IPS-18a (cell line): Measurements from ENCODE around the gene CDK5.

Experiments
- H3K27ac ChIP-seq: one replicate; pipeline ENCODE4 v1.5.1; 2013; ENCODE audit warnings: low read length
- H3K27me3 ChIP-seq: one replicate; pipeline ENCODE4 v1.6.1; 2013; ENCODE audit warnings: mild to moderate bottlenecking, low read length; ENCODE audit not compliant: control insufficient read depth, insufficient read depth
- H3K36me3 ChIP-seq: one replicate; pipeline ENCODE4 v1.6.1; 2013; ENCODE audit warnings: low read depth, low read length; ENCODE audit not compliant: control insufficient read depth
- H3K4me1 ChIP-seq: one replicate; pipeline ENCODE4 v1.6.1; 2013; ENCODE audit warnings: low read depth, low read length; ENCODE audit not compliant: control insufficient read depth
- H3K4me3 ChIP-seq: one replicate; pipeline ENCODE4 v1.5.1; 2013; ENCODE audit warnings: low read length
- H3K9ac ChIP-seq: one replicate; pipeline ENCODE4 v1.6.1; 2013; ENCODE audit warnings: mild to moderate bottlenecking, low read length, moderate library complexity
- H3K9me3 ChIP-seq: one replicate; pipeline ENCODE4 v1.6.1; 2013; ENCODE audit warnings: low read depth, low read length; ENCODE audit not compliant: control insufficient read depth

CDK5 gene

DNA sequence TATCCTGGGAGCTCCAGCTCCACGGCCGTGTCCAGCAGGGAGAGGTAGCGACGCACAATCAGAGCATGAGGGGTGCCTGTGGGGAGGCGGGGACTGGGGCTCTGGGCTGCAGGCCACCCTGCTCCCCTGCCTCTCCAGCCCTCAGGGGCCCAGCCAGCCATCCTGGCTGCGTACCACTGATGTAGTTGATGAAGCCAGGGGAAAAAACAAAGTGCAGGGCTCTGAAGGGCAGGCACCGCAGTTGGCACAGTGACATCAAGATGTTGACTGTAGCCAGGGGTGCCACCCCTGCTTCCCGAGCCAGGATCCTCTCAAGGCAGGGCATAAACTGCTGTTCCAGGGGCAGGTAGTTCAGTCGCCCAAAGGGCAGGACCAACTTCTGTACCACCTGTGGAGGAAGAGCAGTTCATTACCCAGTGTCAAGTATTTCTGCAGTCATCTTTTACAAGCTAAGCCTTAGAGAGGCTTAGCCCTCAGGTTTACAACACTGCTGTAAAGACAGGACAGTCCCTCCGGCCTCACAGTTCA is 20.1 kb upstream of the CDK5 start:
- no peaks in the 10 kb centered on the region for H3K9me3 ChIP-seq
- no peaks in the 10 kb centered on the region for H3K27me3 ChIP-seq
- no peak overlapping the region for H3K27ac ChIP-seq
- H3K9ac ChIP-seq = no peak overlapping the region
- peaks cover 21% of the 10 kb centered on the region for H3K36me3 ChIP-seq
- no peak overlapping the region for H3K4me3 ChIP-seq
- peaks cover 14% of the 10 kb centered on the region for H3K4me1 ChIP-seq

DNA sequence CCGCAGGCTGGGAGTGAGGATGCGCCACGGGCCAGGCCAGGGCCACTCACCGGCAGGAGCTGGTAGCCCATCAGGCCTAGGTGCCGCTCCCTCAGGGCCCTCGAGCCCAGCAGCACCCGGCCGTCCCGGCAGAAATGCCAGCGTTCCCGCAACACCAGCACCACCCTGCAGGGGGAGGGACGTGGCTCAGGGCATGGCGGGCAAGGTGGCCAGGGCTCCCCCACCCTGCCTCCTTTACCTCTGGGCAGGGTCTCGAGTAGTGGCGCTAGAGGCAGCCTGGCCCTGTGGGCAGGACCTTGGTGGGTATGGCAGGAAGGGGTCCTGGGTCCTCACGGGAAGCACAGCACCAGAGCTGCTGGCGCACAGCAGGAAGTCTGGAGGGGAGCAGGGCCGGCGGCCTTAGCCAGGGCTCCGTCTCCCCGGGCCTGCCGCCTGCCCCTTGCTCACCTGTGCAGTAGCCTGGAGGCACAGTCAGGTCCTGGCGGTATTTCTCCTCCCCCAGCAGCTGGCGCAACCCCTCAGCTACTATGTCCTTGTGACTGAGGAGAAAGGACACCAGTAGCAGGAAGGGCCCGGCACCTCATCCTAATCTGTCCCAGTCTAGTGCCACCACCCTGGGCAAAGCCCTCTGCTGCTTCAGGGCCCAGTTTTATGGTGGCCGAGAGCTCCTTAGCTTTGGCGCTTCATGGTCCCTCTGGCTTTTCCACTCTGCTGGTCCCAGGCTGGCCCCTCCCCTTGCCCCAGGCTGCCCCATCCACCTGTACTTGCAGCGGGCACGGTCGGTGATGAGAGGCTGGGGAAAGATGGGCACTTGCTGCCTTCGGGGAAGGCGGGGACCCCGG is 19.4 kb upstream of the CDK5 start:
- Histone ChIP-seq H3K9ac (no peak overlapping the region), H3K27me3 (no peaks in the 10 kb centered on the region), H3K36me3 (peaks cover 22% of the 10 kb centered on the region), H3K9me3 (no peaks in the 10 kb centered on the region), H3K27ac (no peak overlapping the region), H3K4me1 (peaks cover 14% of the 10 kb centered on the region), H3K4me3 (no peak overlapping the region)

DNA sequence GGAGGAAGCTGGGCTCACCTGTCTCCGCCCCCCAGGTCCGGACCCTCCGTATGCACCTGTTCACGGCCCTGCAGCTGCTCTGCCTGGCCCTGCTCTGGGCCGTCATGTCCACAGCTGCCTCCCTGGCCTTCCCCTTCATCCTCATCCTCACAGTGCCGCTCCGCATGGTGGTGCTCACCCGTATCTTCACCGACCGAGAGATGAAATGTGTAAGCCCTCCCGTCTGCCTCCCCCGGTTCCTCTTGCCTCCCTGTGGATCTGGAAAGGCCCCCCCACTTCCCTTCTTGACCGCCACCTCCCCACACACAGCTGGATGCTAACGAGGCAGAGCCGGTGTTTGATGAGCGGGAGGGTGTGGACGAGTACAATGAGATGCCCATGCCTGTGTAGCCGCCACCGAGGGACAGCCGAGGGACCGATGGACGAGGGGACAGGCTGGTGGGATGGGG is 18.3 kb upstream of the CDK5 start:
- Histone ChIP-seq H3K4me1 (peaks cover 14% of the 10 kb centered on the region), H3K36me3 (peaks cover 31% of the 10 kb centered on the region), H3K27me3 (no peaks in the 10 kb centered on the region), H3K9ac (no peak overlapping the region), H3K9me3 (no peaks in the 10 kb centered on the region), H3K27ac (no peak overlapping the region), H3K4me3 (no peak overlapping the region)

DNA sequence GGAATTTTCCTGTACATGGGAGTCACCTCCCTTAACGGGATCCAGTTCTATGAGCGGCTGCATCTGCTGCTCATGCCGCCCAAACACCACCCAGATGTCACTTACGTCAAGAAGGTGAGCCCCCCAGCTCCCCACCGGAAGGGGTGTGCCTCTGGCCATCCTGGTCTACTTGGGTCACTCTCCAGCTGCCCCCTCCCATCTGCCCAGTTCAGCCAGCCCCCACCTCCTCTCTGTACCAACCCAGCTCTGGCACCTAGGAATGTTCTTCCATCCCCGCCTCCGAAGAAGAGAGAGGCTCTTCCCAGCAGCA is 17.9 kb upstream of the CDK5 start:
- no peaks in the 10 kb centered on the region for H3K9me3 ChIP-seq
- no peak overlapping the region for H3K9ac ChIP-seq
- H3K27me3 ChIP-seq = no peaks in the 10 kb centered on the region
- no peak overlapping the region for H3K27ac ChIP-seq
- H3K4me1 ChIP-seq = peaks cover 14% of the 10 kb centered on the region
- H3K4me3 ChIP-seq = no peak overlapping the region
- peaks cover 35% of the 10 kb centered on the region for H3K36me3 ChIP-seq

DNA sequence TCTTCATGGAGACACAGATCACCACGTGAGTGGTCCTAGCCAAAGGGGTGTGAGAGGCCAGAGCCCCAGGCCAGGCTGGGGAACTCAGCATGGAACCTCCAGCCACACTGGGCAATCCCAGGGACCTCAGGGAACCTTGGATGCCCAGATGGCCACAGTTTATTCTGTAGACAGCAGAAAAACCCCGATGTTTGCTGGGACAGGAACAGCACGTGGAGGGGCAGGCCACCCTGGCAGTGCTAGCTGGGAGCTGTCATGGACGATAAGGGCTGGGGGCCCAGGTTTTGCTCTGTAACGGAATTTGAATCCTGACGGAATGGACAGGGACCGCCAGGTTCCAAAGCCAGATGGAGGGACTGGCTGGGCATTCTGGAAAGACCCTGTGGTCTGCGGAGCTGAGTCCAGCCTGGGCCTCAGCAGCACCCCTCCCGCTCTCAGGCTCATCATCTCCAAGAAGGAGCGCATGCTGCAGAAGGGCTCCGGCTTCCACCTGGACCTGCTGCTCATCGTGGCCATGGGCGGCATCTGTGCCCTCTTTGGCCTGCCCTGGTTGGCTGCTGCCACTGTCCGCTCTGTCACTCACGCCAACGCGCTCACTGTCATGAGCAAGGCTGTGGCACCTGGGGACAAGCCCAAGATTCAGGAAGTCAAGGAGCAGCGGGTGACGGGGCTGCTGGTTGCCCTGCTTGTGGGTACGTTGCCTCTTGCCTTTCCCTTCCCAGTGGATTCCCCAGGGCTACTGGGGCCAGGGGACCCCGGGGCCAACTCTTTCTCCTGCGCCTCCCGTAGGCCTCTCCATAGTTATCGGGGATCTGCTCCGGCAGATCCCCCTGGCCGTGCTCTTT is 17.3 kb upstream of the CDK5 start:
- peaks cover 39% of the 10 kb centered on the region for H3K36me3 ChIP-seq
- H3K4me3 ChIP-seq = no peak overlapping the region
- H3K27me3 ChIP-seq = no peaks in the 10 kb centered on the region
- H3K9ac ChIP-seq = no peak overlapping the region
- peaks cover 14% of the 10 kb centered on the region for H3K4me1 ChIP-seq
- no peak overlapping the region for H3K27ac ChIP-seq
- no peaks in the 10 kb centered on the region for H3K9me3 ChIP-seq

DNA sequence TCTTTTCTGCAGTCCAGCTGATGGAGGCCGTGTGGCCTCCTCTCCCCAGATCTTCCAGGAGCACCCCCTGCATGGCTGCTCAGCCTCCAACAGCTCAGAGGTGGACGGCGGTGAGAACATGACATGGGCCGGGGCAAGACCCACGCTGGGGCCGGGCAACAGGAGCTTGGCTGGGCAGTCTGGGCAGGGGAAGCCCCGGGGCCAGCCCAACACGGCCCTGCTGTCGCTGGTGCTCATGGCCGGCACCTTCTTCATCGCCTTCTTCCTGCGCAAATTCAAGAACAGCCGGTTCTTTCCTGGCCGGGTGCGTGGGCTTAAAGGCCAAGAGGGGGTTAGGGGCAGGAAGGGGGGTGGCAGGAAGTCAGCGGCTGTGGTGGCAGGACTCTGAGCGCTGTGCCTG is 16.3 kb upstream of the CDK5 start:
- Histone ChIP-seq H3K9ac (no peak overlapping the region), H3K9me3 (no peaks in the 10 kb centered on the region), H3K27ac (no peak overlapping the region), H3K4me3 (no peak overlapping the region), H3K4me1 (peaks cover 5% of the 10 kb centered on the region), H3K36me3 (peaks cover 48% of the 10 kb centered on the region), H3K27me3 (no peaks in the 10 kb centered on the region)

DNA sequence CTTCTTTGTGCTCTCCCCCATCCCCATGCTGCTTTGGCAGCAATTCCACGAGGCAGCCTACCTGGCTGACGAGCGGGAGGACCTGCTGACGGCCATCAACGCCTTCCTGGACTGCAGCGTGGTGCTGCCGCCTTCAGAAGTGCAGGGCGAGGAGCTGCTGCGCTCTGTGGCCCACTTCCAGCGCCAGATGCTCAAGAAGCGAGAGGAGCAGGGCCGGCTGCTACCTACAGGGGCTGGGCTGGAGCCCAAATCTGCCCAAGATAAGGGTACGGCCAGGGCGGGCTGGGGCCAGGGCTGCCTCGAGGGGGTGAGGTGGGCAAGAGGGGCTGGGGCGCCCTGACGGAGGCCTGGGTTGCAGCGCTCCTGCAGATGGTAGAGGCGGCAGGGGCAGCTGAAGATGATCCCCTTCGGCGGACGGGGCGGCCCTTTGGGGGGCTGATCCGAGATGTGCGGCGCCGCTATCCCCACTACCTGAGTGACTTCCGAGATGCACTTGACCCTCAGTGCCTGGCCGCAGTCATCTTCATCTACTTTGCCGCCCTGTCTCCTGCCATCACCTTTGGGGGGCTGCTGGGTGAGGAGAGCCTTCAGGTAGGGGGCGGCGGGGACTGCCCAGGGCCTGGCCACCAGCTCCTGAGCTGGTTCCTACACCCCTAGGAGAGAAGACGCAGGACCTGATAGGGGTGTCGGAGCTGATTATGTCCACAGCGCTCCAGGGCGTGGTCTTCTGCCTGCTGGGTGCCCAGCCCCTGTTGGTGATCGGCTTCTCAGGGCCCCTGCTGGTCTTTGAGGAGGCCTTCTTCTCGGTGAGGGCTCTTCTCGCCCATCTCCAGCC is 13.6 kb upstream of the CDK5 start:
- Histone ChIP-seq H3K36me3 (peaks cover 59% of the 10 kb centered on the region), H3K9ac (no peak overlapping the region), H3K27ac (no peak overlapping the region), H3K9me3 (no peaks in the 10 kb centered on the region), H3K4me1 (no peaks in the 10 kb centered on the region), H3K27me3 (no peaks in the 10 kb centered on the region), H3K4me3 (no peak overlapping the region)

DNA sequence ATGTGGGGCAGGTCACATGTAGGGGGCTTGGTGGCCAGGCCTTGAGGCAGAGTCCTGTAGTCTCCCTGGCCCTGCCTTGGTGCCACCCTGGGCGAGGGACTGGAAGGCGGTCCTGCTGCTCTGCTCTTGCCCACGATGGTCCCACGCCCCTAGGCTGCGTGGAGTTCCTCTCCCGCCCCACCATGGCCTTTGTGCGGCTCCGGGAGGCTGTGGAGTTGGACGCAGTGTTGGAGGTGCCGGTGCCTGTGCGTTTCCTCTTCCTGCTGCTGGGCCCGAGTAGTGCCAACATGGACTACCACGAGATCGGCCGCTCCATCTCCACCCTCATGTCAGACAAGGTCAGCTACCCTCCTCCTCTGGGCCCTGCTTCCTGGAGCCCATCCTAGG is 12.9 kb upstream of the CDK5 start:
- Histone ChIP-seq H3K36me3 (peaks cover 58% of the 10 kb centered on the region), H3K9ac (no peak overlapping the region), H3K27me3 (no peaks in the 10 kb centered on the region), H3K27ac (no peak overlapping the region), H3K4me3 (no peak overlapping the region), H3K9me3 (no peaks in the 10 kb centered on the region), H3K4me1 (no peaks in the 10 kb centered on the region)

DNA sequence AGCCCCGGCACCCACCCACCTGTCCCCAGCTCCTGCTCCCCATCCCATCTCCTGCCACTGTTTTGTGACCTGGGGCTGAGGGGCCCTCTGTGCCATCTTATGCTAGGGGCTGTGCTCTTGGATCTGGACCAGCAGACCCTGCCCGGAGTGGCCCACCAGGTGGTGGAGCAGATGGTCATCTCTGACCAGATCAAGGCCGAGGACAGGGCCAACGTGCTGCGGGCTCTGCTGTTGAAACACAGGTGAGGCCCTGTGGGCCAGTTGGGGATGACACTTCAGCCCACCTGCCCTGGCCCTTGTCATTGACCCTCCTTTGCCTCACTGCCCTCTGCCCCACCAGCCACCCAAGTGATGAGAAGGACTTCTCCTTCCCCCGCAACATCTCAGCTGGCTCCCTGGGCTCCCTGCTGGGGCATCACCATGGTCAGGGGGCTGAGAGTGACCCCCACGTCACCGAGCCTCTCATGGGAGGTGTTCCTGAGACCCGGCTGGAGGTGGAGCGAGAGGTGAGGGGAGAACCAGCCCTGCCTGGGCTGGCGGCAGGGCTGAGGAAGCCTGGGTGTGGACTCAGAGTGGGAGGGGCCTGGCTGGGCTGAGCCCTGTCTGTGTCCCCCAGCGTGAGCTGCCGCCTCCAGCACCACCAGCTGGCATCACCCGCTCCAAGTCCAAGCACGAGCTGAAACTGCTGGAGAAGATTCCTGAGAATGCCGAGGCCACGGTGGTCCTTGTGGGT is 12.3 kb upstream of the CDK5 start:
- no peak overlapping the region for H3K4me3 ChIP-seq
- no peaks in the 10 kb centered on the region for H3K27me3 ChIP-seq
- H3K27ac ChIP-seq = no peak overlapping the region
- no peak overlapping the region for H3K9ac ChIP-seq
- no peaks in the 10 kb centered on the region for H3K4me1 ChIP-seq
- H3K36me3 ChIP-seq = peaks cover 57% of the 10 kb centered on the region
- H3K9me3 ChIP-seq = no peaks in the 10 kb centered on the region

DNA sequence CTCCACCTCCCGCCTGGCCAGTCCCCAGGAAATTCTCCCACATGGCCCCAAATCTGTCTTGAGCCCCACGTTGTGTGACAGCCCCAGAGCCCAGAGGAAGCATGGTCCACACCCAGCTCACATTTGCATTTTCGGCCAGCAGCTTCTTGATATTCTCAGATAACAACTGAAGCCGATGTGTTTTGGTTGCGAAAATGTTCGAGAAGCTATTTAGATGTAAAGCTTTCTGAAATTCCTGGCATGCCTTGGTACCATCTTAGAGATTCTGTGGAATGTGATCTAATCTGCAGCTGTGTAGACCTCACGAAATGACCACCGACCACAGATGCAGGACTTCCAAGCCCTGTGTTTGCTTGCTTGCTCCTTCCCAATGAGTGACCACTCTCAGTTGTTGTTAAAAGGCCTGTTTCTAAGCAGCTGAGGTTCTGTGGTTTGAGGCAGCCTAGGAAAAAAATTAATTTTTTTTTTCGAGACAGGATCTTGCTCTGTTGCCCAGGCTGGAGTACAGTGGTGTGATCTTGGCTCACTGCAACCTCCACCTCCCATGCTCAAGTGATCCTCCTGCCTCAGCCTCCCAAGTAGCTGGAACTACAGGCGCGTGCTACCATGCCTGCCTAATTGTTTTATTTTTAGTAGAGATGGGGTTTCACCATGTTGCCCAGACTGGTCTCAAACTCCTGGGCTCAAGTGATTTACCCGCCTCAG is 10.5 kb upstream of the CDK5 start:
- Histone ChIP-seq H3K9ac (no peak overlapping the region), H3K4me1 (no peaks in the 10 kb centered on the region), H3K4me3 (no peak overlapping the region), H3K27ac (no peak overlapping the region), H3K9me3 (no peaks in the 10 kb centered on the region), H3K36me3 (peaks cover 48% of the 10 kb centered on the region), H3K27me3 (no peaks in the 10 kb centered on the region)
